Astrocyte of the spinal cord (primary cell): ENCODE measurements around the gene P2RX7.
A peak's percentile ranks its signal among the peaks of the same experiment; 100 is the strongest.
"Not testable (repeated sequence)": the region's sequence is repeated elsewhere in the genome, so short reads cannot be mapped to it uniquely, and the experiment has no call there.

Experiments
- DNase-seq: peaks from one replicate; pipeline ENCODE4 v3.0.0; 2011; ENCODE audit warnings: low read depth, low spot score
- H3K4me3 ChIP-seq: 2 replicates; pipeline ENCODE4 v1.5.1; 2011; ENCODE audit warnings: low read depth, mild to moderate bottlenecking, low read length, moderate library complexity
- in situ Hi-C: cut with HindIII; loops from 2 replicates; pipeline ENCODE4 v1.10.0; 2017; ENCODE audit warnings: low sequenced_read_pairs
- TF ChIP-seq, protein P1 (sequence below): IDR thresholded peaks from 2 replicates; pipeline ENCODE4 v1.5.1; 2012; ENCODE audit warnings: low read depth, mild to moderate bottlenecking, low read length, inconsistent platforms

P2RX7 gene

DNA sequence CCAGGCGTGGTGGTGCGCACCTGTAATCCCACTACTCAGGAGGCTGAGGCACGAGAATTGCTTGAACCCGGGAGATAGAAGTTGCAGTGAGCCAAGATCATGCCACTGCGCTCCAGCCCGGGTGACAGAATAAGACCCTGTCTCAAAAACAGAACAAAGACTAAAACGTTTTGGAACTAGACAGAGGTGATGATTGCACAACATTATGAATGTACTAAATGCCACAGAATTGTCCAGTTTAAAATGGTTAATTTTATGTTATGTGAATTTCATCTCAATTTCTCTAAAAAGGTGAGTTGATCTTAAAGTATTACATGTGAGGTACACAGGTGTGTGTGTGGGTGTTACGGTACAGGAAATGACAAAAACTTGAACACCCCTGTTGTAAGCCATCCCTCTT lies 93.7 kb downstream of the P2RX7 start:
- in situ Hi-C loops = no loop called here
- TF ChIP-seq, protein P1, sequence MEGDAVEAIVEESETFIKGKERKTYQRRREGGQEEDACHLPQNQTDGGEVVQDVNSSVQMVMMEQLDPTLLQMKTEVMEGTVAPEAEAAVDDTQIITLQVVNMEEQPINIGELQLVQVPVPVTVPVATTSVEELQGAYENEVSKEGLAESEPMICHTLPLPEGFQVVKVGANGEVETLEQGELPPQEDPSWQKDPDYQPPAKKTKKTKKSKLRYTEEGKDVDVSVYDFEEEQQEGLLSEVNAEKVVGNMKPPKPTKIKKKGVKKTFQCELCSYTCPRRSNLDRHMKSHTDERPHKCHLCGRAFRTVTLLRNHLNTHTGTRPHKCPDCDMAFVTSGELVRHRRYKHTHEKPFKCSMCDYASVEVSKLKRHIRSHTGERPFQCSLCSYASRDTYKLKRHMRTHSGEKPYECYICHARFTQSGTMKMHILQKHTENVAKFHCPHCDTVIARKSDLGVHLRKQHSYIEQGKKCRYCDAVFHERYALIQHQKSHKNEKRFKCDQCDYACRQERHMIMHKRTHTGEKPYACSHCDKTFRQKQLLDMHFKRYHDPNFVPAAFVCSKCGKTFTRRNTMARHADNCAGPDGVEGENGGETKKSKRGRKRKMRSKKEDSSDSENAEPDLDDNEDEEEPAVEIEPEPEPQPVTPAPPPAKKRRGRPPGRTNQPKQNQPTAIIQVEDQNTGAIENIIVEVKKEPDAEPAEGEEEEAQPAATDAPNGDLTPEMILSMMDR = no peak
- DNase-seq = no peak
- no peak overlapping the region for H3K4me3 ChIP-seq

DNA sequence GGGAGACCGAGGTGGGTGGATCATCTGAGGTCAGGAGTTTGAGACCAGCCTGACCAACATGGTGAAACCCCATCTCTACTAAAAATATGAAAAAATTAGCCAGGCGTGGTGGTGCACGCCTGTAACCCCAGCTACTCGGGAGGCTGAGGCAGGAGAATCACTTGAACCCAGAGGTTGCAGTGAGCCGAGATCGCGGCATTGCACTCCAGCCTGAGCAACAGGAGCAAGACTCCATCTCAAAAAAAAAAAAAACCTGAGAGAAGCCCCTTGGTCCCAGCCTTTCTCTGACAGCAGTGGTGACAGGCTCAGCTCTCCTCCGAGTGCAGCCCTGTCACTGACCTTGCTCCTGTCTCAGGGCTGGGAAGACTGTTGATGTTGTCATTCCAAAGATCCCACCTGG lies 94.2 kb downstream of the P2RX7 start:
- H3K4me3 ChIP-seq, in situ Hi-C loops, DNase-seq: not testable (repeated sequence)

DNA sequence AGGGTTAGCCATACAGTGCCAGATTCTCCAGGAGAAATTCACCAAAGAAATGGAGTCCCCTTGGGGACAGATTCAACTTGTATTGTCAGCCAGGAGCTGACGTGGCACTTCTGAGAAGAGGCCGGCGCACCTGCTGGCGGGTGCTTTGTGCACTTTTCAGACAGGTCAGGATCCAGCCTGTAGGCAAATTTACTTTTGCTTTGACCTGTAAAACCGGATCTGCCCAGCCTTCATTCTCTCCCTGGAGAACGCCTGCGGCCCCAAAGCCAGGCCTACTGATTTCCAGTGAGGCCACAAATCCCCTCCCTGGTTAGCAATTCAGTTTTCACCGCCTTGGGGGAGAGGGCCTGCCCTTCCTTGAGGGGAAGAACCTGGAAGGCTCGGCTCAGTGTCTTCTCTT lies 94.6 kb downstream of the P2RX7 start:
- no peak for DNase-seq
- in situ Hi-C loops = no loop called here
- TF ChIP-seq, protein P1 = no peak
- no peak overlapping the region for H3K4me3 ChIP-seq

DNA sequence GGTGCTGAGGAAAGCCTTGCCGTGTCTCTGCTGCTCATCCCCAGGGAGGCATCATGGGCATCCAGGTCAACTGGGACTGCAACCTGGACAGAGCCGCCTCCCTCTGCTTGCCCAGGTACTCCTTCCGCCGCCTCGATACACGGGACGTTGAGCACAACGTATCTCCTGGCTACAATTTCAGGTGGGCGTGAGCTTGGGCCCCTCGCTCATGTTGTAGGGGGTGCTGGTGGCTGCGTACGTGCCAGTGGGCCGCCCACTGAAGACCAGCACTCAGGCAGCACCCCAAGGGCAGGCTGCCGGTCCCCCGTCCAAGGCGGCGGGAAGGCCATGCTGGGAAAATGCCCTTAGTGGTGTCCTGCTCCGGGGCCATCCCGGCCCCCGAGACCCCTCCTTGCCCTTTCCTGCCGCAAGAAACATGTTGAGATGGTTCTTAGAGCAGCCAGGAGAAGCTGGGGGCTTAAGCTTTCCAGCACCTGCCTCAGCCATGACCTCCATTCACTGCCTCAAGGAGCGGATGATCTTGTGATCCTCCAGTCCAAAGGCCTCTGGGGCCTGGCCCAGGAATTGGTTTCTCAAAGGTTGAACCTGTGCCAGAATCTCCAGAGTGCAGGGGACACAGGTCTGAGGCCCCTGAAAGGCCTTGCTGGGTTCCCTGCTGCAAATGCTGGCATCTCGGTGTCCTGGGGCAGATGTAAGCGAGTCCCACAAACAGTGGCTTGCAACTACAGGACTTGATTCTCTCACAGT lies 96.4 kb downstream of the P2RX7 start:
- DNase-seq = no peak
- TF ChIP-seq, protein P1 = no peak
- in situ Hi-C loops = no loop called here
- H3K4me3 ChIP-seq = no peak overlapping the region

DNA sequence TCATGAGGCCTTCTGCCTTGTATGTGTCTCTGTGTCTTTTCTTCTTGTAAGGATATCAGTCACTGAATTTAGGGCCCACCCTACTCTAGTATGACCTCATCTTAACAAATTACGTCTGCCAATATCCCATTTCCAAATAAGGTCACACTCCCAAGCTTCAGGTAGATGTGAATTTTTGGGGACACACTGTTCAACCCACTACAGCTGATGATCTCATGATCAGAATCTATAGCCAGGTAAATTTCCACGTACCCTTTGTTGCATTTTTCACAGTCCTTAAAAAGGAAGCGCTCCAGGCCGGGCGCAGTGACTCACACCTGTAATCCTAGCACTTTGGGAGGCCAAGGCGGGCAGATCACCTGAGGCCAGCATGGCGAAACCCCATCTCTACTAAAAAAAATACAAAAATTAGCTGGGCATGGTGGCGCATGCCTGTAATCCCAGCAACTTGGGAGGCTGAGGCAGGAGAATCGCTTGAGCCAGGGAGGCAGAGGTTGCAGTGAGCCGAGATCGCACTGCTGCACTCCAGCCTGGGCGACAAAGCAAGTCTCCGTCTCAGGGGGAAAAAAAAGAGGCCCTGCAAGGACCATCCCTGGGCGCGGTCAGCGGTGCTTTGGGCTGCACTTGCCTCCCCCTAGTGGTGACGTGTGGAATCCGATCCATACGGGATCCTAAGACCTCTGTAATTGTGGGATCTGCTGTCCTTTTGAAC lies 97.3 kb downstream of the P2RX7 start:
- peak; percentile 58 for DNase-seq
- in situ Hi-C loops, H3K4me3 ChIP-seq: not testable (repeated sequence)
- TF ChIP-seq, protein P1 = peak; percentile 93

DNA sequence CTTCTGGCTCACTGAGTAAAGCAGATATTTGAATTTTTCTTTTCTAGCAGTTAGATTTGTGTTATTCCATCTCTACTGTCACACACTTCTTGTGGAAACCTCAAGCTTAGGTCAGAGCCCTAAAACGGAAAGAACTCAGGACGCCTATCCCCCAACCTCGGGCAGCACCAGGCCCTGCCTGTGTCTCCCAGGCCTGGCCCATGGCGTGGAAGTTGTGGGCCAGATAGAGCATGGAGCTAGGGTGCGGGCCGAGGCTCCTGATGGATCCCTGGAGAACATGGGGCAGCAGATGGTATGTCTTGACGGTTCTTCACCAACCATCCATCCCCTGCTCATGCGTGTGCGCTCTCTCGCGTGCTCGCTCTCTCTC lies 97.8 kb downstream of the P2RX7 start:
- in situ Hi-C loops = no loop called here
- H3K4me3 ChIP-seq = no peak overlapping the region
- DNase-seq = no peak
- TF ChIP-seq, protein P1 = no peak

DNA sequence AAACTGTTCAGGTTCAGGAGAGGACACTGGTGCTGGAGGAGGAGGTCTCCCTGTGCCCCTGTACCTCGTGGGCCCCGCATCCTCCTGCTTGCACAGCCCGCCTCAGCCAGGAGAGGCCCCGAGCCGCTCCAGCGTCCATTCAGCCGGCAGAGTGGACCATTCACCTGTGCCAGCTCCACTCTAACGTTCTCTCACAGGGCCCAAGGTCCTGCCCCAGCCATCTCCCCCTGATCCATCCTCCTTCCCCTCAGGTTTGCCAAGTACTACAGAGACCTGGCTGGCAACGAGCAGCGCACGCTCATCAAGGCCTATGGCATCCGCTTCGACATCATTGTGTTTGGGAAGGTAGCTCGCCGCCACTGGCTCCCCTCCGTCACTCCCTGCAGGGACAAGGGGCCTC lies 99.5 kb downstream of the P2RX7 start:
- in situ Hi-C loops = no loop called here
- TF ChIP-seq, protein P1 = no peak
- DNase-seq = no peak
- no peak overlapping the region for H3K4me3 ChIP-seq
